ENCODE measurements around the gene CNGB1. TPM values are rescaled to one million over a fixed set of nuclear protein-coding genes. Genes with fewer than 3 reads are reported as not detected.
"Not testable (repeated sequence)": the region's sequence is repeated elsewhere in the genome, so short reads cannot be mapped to it uniquely, and the experiment has no call there.

CNGB1 gene
- total RNA-seq, 2 experiments from 2014 or later, result not detected

DNA sequence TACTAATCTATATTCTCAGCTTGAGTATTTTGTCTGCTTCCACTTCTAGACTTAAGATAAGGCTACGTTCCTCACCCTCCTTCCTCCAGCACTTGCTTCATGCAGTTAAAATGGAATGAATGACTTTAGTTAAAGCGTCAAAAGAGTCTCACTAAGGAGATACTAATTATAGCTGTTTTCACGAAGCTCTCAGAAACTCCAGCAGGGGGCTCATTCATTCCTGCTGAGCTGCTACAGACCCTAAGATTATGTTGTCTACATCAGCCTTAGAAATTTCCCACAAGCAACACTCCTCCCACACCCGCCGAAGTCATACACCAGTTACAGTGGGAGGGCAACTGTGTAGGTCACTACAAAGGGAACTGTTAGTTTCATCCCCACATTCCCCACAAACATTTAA is 111.6 kb downstream of the CNGB1 start:
- ChIA-PET POLR2A (no interaction called here), CTCF (no interaction called here)

DNA sequence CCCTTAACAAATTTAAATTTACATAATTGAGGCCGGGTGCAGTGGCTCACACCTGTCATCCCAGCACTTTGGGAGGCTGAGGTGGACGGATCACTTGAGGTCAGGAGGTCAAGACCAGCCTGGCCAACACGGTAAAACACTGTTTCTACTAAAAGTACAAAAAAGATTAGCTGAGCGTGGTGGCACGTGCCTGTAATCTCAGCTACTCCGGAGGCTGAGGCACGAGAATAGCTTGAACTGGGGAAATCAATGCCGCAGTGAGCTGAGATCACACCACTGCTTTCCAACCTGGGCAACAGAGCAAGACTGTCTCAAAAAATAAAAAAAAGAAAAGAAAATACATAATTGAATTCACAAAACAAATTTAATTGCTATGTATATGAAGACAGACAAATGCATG is 112.3 kb downstream of the CNGB1 start:
- POLR2A ChIA-PET, result no interaction called here

DNA sequence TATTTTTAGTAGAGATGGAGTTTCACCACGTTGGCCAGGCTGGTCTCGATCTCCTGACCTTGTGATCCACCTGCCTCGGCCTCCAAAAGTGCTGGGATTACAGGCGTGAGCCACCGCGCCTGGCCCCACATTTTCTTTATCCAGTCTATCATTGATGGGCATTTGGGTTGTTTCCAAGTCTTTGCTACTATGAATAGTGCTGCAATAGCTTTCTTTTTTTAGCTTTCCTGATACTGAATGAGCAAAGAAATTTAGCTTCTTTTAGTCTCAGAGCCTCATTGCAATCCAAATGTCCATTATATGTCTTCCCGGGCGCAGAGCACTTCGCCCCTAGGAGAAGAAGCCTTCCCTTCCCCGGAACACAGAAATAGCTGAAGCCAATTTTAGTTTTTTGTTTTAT is 112.9 kb downstream of the CNGB1 start:
- CTCF ChIA-PET, result interaction anchor here (0.6 to 0.7 kb wide), 2 partner anchors 101 to 1540 kb away, joined by 3 read pairs; no protein-coding TSS in a partner anchor
- POLR2A ChIA-PET, result not testable (repeated sequence)

More for the DNA sequence above, 112.3 kb downstream of the CNGB1 start:
- CTCF ChIA-PET, result no interaction called here

DNA sequence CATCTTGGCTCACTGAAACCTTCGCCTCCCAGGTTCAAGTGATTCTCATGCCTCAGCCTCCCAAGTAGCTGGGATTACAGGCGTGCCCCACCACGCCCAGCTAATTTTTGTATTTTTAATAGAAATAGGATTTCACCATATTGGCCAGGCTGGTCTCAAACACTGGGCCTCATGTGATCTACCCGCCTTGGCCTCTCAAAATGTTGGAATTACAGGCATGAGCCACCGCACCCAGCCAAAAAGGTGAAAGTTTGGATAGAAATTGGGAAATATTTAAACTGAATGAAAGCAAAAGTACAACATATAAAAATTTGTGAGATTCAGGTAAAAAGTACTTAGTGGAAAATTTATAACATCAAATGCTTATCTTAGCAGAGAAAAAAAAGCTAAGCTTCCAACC is 115.7 kb downstream of the CNGB1 start:
- POLR2A ChIA-PET, result no interaction called here

DNA sequence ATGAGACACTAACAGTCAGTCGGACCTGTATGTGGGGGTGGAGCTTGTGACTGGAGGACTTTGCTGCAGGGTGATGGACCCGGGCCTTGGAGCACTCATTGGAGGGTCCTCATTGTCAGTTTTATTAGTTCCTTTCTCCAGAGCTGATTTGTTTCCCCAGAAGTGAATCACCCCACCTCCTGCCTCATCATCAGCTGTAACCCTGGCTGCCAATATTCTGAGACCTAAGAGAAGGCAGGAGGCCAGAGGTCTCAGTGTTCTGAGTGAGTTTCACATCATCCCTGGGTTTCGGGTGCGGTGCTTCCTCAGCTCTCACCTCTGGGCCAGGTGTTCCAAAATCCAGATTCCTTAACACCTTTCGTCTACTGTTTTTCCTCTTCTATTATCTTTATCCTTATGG is 118.7 kb downstream of the CNGB1 start:
- CTCF ChIA-PET, result no interaction called here
- POLR2A ChIA-PET, result no interaction called here

More for the DNA sequence above, 115.7 kb downstream of the CNGB1 start:
- CTCF ChIA-PET, result interaction anchor here (0.7 kb wide), 1 partner anchor 17 kb away, joined by 4 read pairs; no protein-coding TSS in a partner anchor

DNA sequence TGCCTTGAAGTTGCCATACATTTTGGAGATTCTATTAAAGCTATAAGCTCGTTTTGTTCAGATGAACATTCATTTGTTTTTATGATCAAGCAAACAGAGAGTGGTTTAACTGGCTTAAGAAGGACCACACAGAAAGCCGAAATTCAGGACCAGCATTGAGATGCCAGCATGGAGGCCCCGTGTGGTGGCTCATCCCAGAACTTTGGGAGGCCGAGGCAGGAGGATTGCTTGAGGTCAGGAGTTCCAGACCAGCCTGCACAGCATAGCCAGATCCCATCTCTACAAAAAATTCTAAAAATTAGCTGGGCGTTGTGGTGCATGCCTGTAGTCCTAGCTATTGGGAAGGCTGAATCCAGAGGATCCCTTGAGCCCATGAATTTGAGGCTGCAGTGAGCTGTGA is 122.7 kb downstream of the CNGB1 start:
- ChIA-PET POLR2A (no interaction called here), CTCF (no interaction called here)

DNA sequence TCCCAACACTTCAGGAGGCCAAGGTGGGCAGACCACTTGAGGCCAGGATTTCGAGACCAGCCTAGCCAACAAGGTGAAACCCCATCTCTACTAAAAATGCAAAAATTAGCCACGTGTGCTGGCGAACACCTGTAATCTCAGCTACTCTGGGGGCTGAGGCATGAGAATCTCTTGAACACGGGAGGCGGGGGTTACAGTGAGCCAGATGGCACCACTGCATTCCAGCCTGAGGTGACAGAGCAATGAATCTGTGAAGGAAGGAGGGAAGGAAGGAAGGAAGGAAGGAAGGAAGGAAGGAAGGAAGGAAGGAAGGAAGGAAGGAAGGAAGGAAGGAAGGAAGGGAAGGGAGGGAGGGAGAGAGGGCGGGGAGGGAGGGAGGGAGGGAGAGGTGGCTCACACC is 124.0 kb downstream of the CNGB1 start:
- CTCF ChIA-PET, POLR2A ChIA-PET: not testable (repeated sequence)

DNA sequence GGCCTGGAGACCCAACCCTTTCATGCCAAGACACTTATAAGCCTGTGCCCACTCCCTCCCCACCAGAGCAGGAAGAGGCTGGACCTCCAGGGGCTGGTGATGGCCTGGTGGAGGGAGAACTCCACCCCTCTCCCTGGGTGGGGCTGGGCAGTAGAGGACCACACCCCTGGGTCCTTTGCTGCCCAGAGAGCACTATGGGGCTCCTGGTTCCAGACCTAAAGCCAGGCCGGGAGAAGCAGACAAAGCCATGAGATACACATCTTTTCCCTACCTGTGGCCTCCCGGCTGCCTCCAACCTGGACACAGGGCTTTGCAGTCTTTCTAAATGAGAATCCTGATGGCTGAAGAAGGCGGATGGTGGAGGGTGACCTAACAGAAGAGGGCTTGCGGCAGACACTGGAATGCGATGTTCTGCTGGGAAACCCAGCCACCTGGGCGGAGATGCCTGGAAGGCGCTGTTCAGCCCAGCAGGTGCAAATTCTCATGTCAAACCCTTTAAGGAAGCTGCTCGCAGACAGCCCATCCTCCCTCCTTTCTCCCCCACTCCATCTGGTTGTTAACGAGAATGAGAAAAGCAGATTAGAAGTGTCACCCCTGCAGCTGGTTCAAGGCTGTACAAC is 124.7 kb downstream of the CNGB1 start:
- ChIA-PET POLR2A (no interaction called here), CTCF (no interaction called here)

DNA sequence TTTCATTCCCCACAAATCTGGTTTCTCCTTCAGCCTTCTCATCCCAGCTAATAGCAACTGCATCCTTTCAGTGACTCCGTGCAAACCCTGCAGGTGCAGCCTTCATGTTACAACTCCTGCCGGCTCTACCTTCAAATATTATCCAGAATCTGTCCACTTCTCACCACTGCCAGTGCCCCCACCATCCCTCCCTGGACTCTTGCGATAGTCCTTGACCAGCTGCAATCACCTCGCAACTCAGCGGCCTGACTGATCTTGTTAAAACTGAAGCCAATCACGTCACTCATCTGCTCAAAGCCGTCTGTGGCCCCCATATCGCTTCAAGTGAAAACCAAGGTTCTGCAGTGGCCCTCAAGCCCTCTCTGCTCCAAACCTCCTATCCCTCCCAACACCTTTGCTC is 125.8 kb downstream of the CNGB1 start:
- ChIA-PET CTCF (no interaction called here), POLR2A (no interaction called here)

DNA sequence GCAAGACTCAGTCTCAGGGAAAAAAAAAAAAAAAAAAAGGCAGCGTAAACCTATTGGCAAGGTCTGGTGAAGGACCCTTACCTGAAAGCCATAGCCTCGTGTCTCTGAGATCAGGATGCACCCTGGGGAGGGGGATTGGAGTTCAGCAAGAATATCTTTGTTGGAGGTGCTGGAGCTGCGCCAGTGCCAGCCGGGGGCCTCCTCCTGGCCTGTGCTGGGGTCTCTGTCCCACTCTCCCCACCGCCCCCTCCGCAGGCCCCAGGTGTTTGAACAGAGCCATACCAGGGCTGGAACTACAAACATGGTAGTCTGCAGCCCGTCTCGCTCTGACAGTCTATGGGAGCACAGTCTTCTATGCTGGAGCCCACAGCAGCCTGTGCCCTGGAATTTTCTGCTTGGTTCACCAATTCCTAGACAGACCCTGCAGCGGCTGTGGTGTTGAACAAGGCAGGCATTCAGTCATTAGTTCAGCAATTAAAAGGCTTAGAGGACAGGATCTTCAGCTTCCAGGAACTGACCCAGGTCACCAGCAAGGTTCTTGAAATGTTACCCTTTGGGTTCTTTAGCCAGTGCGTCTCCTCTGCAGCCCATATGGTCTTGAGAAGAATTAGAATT is 126.4 kb downstream of the CNGB1 start:
- POLR2A ChIA-PET, result no interaction called here
- CTCF ChIA-PET, result no interaction called here

DNA sequence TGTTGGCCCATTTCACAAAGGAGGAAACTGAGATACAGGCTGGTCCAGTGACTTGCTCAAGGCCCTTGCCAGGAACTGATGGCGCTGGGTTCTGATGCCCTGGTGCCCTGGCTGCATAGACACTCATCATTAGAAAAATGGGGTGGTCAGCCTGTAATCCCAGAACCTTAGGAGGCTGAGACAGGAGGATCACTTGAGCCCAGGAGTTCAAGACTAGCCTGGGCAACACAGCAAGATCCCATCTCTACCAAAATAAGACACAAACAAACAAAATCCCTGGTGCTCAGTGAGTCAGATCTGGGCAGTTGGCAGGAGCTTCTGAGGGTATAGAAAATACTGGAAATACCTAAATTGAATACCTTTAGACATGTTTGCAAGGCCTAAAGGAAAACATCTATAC is 127.5 kb downstream of the CNGB1 start:
- ChIA-PET POLR2A (no interaction called here), CTCF (interaction anchor here (0.6 to 1.0 kb wide), 3 partner anchors 8 to 60 kb away, joined by 3 read pairs; no protein-coding TSS in a partner anchor)

DNA sequence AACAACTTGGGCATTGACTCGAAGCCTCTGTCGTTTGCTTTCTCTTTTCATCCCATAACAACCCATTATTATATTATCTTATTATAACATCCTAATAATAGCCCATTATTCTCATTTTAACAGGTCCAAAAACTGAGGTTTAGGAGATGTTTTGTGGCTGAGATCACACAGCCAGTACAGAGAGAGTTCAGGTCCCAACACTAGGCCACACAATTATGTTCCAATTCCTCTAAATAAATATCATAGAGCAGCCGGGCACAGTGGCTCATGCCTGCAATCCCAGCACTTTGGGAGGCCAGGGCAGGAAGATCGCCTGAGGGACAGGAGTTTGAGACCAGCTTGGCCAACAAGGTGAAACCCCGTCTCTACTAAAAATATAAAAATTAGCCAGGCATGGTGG is 128.3 kb downstream of the CNGB1 start:
- CTCF ChIA-PET, result interaction anchor here (1.0 kb wide), 1 partner anchor 25 kb away, joined by 3 read pairs; no protein-coding TSS in a partner anchor

DNA sequence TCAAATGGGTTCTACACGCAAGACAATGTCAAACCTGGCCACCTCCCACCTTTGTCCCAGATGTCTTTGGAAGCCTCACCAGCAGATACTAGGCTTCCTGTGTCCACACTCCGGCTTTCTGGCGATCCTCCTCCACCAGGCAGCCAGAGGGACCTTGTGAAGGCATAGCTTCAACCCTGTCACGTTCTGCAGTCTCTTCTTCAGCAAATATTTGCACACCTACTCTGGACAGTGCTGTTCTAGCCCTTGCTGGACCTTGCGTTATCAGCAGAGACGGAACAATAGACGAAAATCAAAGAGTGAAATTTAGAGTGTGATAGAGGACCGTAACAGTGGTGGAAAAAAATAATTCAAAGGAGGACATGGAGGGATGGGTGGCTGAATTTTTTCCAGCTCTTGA is 130.1 kb downstream of the CNGB1 start:
- POLR2A ChIA-PET, result no interaction called here
- CTCF ChIA-PET, result no interaction called here

More for the DNA sequence above, 128.3 kb downstream of the CNGB1 start:
- POLR2A ChIA-PET, result no interaction called here

DNA sequence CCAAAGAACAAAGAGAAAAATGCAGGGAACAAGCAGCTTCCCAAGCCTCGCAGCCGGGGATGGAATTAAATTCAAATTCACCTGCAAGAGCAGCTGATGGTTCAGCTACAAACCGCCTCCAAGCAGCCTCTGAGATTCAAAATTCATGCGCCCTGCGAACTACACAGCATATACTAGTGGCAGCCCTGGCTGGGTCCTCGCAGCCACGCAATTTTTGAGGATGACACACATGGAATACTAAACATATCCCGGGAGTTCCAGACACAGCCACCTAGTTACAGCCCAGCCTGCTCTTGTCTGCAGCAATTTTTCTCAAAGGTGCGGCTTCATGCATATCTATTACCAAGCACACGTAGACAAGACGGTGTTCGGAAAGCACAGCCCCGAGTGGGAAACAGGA is 132.8 kb downstream of the CNGB1 start:
- ChIA-PET CTCF (interaction anchor here (0.5 kb wide), 1 partner anchor 265 kb away, joined by 3 read pairs; no protein-coding TSS in a partner anchor), POLR2A (no interaction called here)

DNA sequence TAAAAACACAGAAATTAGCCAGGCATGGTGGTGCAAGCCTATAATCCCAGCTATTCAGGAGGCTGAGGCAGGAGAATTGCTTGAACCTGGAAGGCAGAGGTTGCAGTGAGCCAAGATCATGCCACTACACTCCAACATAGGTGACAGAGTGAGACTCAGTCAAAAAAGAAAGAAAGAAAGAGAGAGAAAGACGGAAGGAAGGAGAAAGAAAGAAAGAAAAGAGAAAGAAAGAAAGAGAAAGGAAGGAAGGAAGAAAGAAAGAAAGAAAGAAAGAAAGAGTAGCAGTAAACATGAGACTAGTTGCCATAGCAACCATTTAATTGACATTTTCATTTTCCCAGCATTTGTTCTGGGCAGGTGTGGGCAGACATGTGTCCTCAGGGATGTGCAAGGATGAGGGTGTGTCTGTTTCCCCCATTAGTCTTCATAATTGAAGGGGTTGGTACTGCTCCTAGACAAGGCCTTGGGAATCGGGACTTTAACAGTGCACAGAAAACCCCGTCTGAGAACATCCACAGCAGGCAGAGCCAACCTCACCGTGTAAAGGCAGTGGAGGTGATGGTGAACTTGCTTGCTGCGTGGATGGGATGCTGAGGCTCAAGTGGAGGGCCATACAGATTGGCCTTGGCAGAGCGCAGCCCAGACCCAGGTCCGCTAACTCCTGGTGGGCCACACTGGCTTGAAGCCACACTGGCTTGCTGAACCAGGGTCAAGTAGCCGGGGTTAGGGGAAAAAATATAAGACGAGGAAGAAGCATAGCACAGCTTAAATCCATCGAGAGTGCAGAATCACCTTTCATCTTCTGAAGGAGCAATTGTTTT is 133.4 kb downstream of the CNGB1 start:
- CTCF ChIA-PET, result interaction anchor here (0.5 kb wide), 1 partner anchor 385 kb away, joined by 3 read pairs; no protein-coding TSS in a partner anchor
- POLR2A ChIA-PET, result no interaction called here

DNA sequence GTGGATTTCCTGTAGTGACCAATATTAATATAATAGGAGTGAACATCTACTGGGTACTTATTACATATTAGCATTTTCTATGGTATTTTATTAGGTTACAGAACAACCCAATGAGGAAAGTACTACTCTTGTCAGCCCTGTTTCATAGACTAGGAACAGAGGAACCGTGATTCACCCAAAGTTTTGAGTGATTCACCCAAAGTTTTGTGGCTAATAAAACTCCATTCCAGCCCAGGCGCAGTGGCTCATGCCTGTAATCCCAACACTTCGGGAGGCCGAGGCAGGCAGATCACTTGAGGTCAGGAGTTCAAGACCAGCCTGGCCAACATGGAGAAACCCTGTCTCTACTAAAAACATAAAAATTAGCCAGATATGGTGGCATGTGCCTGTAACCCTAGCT is 135.5 kb downstream of the CNGB1 start:
- CTCF ChIA-PET, result interaction anchor here (0.7 kb wide), 1 partner anchor 8 kb away, joined by 3 read pairs; no protein-coding TSS in a partner anchor
- POLR2A ChIA-PET, result not testable (repeated sequence)

DNA sequence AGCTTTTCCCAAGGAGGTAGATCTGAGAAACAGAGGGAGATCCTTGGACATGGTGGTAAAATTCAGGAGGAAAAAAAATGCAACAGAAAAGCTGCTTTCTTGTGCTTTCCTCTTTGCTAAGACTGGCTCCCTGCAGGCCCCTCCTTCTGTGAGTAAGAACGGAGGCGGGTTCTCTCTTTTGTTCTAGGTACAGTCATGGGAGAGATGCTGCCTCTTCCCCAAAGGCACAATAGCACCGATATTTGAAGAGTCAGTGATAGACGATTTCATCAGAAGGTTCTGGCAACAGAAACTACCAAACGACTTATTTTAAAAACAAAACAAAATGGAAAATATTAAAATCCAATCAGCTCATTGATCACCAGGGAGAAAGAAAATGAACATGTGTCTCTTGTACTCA is 136.0 kb downstream of the CNGB1 start:
- CTCF ChIA-PET, result interaction anchor here (0.7 kb wide), 1 partner anchor 9 kb away, joined by 3 read pairs; no protein-coding TSS in a partner anchor
- POLR2A ChIA-PET, result no interaction called here
